ENCODE data around the gene ECHDC1.

GRCh38 chr6:127349980-127350379 is 6.6 kb upstream of the ECHDC1 start:
- TF ChIP-seq EZH2phosphoT487 (IDR thresholded peaks at IDR 0.05; ENCODE audit: low read depth, severe bottlenecking, unreplicated experiment) (no peak), CTCF (IDR thresholded peaks at IDR 0.05; ENCODE audit: poor library complexity) (no peak)

Measured in hepatocyte (in vitro differentiated cells).